ENCODE measurements around the gene SLC17A7. TPM values are rescaled to one million over a fixed set of nuclear protein-coding genes. Genes with fewer than 3 reads are reported as not detected.

The SLC17A7 gene
- total RNA-seq, 1 donor from 2014 or later, result 15.4 TPM

DNA sequence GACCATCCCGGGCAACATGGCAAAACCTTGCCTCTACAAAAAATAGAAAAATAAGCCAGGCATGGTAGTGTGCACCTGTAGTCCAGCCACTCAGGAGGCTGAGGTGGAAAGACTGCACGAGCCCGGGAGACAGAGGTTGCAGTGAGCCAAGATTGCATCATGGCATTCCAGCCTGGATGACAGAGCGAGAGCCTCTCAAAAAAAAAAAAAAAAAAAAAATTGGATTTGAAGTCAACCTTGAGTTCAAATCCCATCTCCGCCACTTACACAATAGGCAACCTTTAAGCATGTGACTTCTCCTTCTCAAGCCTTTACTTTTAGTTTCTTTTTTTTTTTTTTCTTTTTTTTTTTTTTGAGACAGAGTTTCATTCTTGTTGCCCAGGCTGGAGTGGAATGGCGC lies 41.3 kb downstream of the SLC17A7 start:
- Histone ChIP-seq H3K27me3 (no peaks in the 10 kb centered on the region), H3K9me3 (no peaks in the 10 kb centered on the region), H3K36me3 (no peaks in the 10 kb centered on the region), H3K4me3 (no peak overlapping the region), H3K4me1 (no peaks in the 10 kb centered on the region), H3K27ac (no peak overlapping the region)
- intact Hi-C loops (cut with DNase I), result no loop called here
- TF ChIP-seq, protein P1, sequence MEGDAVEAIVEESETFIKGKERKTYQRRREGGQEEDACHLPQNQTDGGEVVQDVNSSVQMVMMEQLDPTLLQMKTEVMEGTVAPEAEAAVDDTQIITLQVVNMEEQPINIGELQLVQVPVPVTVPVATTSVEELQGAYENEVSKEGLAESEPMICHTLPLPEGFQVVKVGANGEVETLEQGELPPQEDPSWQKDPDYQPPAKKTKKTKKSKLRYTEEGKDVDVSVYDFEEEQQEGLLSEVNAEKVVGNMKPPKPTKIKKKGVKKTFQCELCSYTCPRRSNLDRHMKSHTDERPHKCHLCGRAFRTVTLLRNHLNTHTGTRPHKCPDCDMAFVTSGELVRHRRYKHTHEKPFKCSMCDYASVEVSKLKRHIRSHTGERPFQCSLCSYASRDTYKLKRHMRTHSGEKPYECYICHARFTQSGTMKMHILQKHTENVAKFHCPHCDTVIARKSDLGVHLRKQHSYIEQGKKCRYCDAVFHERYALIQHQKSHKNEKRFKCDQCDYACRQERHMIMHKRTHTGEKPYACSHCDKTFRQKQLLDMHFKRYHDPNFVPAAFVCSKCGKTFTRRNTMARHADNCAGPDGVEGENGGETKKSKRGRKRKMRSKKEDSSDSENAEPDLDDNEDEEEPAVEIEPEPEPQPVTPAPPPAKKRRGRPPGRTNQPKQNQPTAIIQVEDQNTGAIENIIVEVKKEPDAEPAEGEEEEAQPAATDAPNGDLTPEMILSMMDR (IDR thresholded peaks at IDR 0.05), result no peak
- no peak for DNase-seq (ENCODE audit: low spot score in 2 of 2)

DNA sequence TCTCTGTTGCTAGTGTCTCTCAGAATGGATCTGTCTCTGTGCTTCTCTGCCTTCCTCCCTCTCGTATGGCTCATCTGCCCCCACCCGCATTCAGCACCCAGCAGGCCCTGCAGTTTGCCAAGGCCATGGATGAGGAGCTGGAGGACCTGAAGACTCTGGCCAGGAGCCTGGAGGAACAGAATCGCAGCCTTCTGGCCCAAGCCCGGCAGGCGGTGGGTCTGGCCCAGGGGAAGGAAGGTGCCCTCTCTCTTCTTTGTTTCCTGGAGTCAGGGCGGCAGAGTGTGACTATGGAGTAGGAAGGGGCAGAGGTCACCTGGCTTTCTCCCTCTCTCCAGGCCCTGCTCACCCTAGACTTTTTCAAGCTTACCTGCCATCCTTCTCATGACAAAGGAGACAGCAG lies 42.4 kb downstream of the SLC17A7 start:
- Histone ChIP-seq H3K4me3 (no peak overlapping the region), H3K27ac (no peak overlapping the region), H3K27me3 (no peaks in the 10 kb centered on the region), H3K4me1 (no peaks in the 10 kb centered on the region), H3K9me3 (no peaks in the 10 kb centered on the region), H3K36me3 (no peaks in the 10 kb centered on the region)
- intact Hi-C loops (cut with DNase I), result no loop called here
- TF ChIP-seq, protein P1 (IDR thresholded peaks at IDR 0.05), result no peak
- DNase-seq (ENCODE audit: low spot score in 2 of 2), result no peak

DNA sequence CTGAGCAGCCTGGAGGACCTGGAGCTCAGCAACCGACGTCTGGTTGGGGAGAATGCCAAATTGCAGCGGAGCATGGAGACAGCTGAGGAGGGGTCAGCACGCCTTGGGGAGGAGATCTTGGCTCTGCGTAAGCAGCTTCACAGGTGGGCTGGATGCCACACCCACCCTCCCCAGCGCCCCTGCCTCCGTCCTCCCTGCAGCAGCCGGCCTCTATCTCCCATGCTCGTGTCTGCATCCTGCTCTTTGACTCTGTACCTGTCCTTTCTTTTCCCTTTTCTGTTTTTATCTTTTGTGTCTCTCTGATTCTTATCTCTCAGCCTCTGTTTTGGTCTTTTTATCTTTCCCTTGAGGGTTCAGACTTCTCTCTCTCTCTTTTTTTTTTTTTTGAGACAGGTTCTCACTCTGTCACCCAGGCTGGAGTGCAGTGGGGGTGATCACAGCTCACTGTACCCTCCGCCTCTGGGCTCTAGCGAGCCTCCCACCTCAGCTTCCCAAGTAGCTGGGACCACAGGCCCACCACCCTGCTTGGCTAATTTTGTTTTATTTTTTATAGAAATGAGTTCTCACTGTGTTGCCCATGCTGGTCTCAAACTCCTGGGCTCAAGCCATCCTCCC lies 43.2 kb downstream of the SLC17A7 start:
- H3K36me3 ChIP-seq, result no peaks in the 10 kb centered on the region
- intact Hi-C loops (cut with DNase I), result no loop called here
- H3K27ac ChIP-seq, result no peak overlapping the region
- no peaks in the 10 kb centered on the region for H3K27me3 ChIP-seq
- no peak overlapping the region for H3K4me3 ChIP-seq
- H3K4me1 ChIP-seq, result no peaks in the 10 kb centered on the region
- no peak for DNase-seq (ENCODE audit: low spot score in 2 of 2)
- H3K9me3 ChIP-seq, result no peaks in the 10 kb centered on the region
- TF ChIP-seq, protein P1 (IDR thresholded peaks at IDR 0.05), result no peak

DNA sequence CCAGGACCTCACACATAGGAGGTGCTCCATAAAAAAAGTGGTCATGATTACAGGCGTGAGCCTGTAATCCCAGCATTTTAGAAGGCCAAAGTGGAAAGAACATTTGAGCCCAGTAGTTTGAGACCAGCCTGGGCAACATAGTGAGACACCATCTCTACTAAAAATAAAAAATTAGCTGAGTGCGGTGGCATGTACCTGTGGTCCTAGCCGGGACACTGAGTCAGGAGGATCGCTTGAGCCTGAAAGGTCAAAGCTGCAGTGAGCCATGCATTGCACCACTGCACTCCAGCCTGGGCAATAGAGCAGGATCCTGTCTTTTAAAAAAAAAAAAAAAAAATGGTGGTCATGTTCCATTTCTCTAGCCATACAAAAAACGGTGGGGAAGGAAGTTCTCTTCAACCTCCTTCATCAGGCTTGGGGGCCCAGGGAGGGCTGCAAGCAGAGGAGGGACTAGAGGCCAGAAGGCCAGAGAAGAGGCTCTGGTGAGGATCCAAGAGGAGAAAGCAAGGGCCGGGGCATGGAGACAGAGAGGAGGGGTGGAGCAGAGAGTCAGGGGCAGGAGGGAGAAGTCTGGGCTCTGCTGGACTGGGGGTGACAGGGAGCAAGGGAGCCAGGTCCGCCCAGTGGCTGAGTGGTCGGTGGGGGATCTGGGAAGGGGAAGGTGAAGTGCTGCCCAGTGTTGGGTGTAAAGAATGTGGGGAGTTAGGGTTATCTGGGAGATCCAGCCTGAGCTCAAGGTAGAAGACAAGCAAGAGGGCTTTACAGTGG lies 44.4 kb downstream of the SLC17A7 start:
- no peak for DNase-seq (ENCODE audit: low spot score in 2 of 2)
- Histone ChIP-seq H3K27me3 (no peaks in the 10 kb centered on the region), H3K4me1 (no peaks in the 10 kb centered on the region), H3K27ac (no peak overlapping the region), H3K9me3 (no peaks in the 10 kb centered on the region), H3K4me3 (no peak overlapping the region), H3K36me3 (no peaks in the 10 kb centered on the region)
- intact Hi-C loops (cut with DNase I), result no loop called here
- TF ChIP-seq, protein P1 (IDR thresholded peaks at IDR 0.05), result no peak

DNA sequence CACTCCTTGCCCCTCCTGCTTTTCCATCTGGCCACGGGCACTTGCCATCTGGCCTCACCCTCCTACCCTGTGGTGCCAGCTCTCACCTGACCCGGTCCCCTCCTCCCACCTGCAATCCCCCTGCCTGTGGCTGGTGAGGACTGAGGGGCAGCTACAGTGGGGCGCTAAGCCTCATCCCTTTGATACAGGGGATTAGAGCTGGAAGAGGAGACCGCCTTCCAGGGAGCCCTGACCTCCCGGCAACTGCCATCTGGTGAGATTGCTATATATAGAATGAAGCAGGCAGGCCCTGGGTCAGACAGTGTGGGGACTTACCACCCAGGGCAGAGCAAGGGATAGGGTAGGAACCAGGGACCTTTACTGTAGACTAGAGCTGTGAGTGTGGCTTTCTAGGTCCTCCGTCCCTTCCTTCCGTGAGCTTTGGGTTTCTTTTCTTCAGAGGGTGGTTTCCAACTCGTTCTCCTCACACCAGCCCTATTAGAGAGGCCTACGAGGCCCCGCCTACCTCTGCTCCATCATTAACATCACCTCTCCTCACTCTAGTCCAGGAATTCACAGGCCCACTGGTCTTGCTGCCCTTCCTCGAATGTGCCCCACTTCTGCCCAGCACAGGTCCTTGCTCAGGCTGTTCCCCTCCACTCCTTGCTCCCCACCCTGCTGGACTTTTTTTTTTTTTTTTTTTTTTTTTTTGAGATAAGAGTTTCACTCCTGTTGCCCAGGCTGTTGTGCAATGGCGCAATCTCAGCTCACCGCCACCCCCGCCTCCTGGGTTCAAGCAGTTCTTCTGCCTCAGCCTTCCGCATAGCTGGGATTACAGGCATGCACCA lies 45.5 kb downstream of the SLC17A7 start:
- TF ChIP-seq, protein P1 (IDR thresholded peaks at IDR 0.05), result no peak
- H3K27me3 ChIP-seq, result no peaks in the 10 kb centered on the region
- no peak overlapping the region for H3K4me3 ChIP-seq
- H3K9me3 ChIP-seq, result no peaks in the 10 kb centered on the region
- H3K27ac ChIP-seq, result no peak overlapping the region
- no peak for DNase-seq (ENCODE audit: low spot score in 2 of 2)
- intact Hi-C loops (cut with DNase I), result no loop called here
- H3K36me3 ChIP-seq, result no peaks in the 10 kb centered on the region
- H3K4me1 ChIP-seq, result no peaks in the 10 kb centered on the region
